GM18873 (cell line): ENCODE data around the gene CIAO2B.
A peak's percentile ranks its signal among the peaks of the same experiment; 100 is the strongest.

ENCODE experiments used
- ATAC-seq: cut with Tn5 transposase; IDR thresholded peaks from one replicate; pipeline ENCODE4 v1.9.1; 2021; ENCODE audit warnings: mild to moderate bottlenecking, moderate library complexity, moderate number of reproducible peaks; ENCODE audit not compliant: unreplicated experiment, low FRiP score

CIAO2B gene

GRCh38 chr16:66939366-66939765, 5.2 kb upstream of the CIAO2B start:
- ATAC-seq, result no peak

GRCh38 chr16:66937725-66938337, 3.6 kb upstream of the CIAO2B start:
- no peak for ATAC-seq

GRCh38 chr16:66936889-66937554, 2.8 kb upstream of the CIAO2B start:
- no peak for ATAC-seq

- ATAC-seq, result no peak
Measured at GRCh38 chr16:66936462-66936861, 2.3 kb upstream of the CIAO2B start.

- ATAC-seq, result no peak
Measured at GRCh38 chr16:66935314-66936011, 1.3 kb upstream of the CIAO2B start, which contains the start of gene CES2. Gene CES2 (plus strand): TSS chr16:66935516. CDS start chr16:66935636, 120 bp downstream.

- ATAC-seq, result peak; percentile 16
Measured at GRCh38 chr16:66934839-66935313, 674 bp upstream of the CIAO2B start.

- peak; percentile 9 for ATAC-seq
Measured at GRCh38 chr16:66933776-66934137, 445 bp downstream of the CIAO2B start.

GRCh38 chr16:66932076-66932475, 2.1 kb downstream of the CIAO2B start:
- no peak for ATAC-seq

- no peak for ATAC-seq
Measured at GRCh38 chr16:66931665-66932064, 2.5 kb downstream of the CIAO2B start.

- no peak for ATAC-seq
Measured at GRCh38 chr16:66930189-66930588, 4.0 kb downstream of the CIAO2B start.

GRCh38 chr16:66928702-66929388, 5.4 kb downstream of the CIAO2B start:
- ATAC-seq, result no peak

- no peak for ATAC-seq
Measured at GRCh38 chr16:66927918-66928649, 6.1 kb downstream of the CIAO2B start.

GRCh38 chr16:66926961-66927436, 7.2 kb downstream of the CIAO2B start:
- ATAC-seq, result no peak

GRCh38 chr16:66926171-66926947, 7.8 kb downstream of the CIAO2B start:
- no peak for ATAC-seq

GRCh38 chr16:66925322-66925840, 8.8 kb downstream of the CIAO2B start, which contains the start of gene RRAD:
Gene RRAD (minus strand): TSS chr16:66925535. CDS start chr16:66925179, 356 bp downstream.
- ATAC-seq, result no peak

GRCh38 chr16:66924527-66925321, 9.5 kb downstream of the CIAO2B start:
- ATAC-seq, result no peak

GRCh38 chr16:66923866-66924265, 10.3 kb downstream of the CIAO2B start:
- no peak for ATAC-seq

- no peak for ATAC-seq
Measured at GRCh38 chr16:66923247-66923731, 10.9 kb downstream of the CIAO2B start.
